Cardiac septum (tissue), 1 donor: ENCODE results near the gene CST11. TPM values are rescaled to one million over a fixed set of nuclear protein-coding genes. Genes with fewer than 3 reads are reported as not detected.
"Not testable (repeated sequence)": the region's sequence is repeated elsewhere in the genome, so short reads cannot be mapped to it uniquely, and the experiment has no call there.

Experiments
- DNase-seq: peaks from one replicate; pipeline ENCODE4 v3.0.0-alpha.2; 2020; ENCODE audit warnings: low spot score
- intact Hi-C: fragments of 100-400 bp; cut with DNase I; formaldehyde crosslinking; loops from one replicate; pipeline ENCODE4 v1.14.0; 2022
- long read RNA-seq: library from polyadenylated mRNA; unstranded; transcript quantifications from one replicate; pipeline ENCODE4 v2.0.0, GENCODE V29; 2021
- total RNA-seq: library from RNA; stranded (reverse); fragmentation: NEBNext Ultra II Directional; extraction: Animal tissue kit (Norgen Biotek cat#: 25700); gene quantifications from one replicate; pipeline ENCODE4 v1.2.1, GENCODE V29; 2021
- donor health status: DM: no; HTN: no; CAD: no.

CST11 gene, protein sequence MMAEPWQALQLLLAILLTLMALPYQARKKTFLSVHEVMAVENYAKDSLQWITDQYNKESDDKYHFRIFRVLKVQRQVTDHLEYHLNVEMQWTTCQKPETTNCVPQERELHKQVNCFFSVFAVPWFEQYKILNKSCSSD
- not detected for total RNA-seq
- long read RNA-seq, result 0 reads

DNA sequence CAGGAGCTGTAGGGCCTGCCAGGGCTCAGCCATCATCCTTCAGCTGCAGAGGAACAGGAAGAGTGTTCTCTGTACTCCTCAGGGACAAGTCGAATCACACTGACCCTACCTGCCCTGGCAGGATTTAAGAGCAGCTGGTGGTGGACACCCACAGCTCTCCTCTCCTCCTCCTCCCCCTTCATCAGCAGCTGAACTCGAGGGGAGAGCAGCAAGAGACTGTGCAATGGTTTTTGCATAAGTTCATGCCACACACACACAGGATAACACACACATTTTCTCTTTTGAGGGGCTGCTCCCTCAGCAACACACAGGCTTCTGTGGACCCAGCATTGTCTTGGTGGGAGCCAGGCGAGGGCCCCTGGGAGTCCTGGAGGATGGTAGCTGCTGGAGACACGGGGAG is at the start of gene CST11:
TSS of gene CST11 (minus strand) at position 101 of the 400 bp plus-strand sequence. CDS start at position 36, 65 bp downstream.
- intact Hi-C loops, result no loop called here
- DNase-seq, result no peak

DNA sequence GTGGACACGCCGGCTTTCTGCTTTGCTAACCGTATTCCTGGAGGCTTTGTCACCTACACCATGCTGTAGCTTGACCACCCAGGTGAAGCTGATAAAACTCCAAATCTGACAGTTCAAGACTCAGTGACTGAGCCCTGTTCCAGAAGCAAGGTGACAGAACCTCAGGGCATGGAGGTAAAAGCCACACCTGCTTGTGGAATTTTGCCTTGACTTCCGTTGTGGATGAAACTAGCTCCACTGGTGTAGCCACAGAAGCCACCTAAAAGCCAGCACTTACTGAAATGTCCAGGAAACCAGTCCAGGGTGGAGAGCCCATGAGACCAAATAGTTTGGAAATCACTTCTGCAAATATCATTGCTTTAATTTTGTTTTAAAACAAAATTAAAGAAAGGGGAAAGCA is 49.2 kb upstream of the CST11 start:
- intact Hi-C loops, result no loop called here
- no peak for DNase-seq

- no peak for DNase-seq
- intact Hi-C loops, result no loop called here
Observed at GRCh38 chr20:23497536-23497935, 44.9 kb upstream of the CST11 start.

DNA sequence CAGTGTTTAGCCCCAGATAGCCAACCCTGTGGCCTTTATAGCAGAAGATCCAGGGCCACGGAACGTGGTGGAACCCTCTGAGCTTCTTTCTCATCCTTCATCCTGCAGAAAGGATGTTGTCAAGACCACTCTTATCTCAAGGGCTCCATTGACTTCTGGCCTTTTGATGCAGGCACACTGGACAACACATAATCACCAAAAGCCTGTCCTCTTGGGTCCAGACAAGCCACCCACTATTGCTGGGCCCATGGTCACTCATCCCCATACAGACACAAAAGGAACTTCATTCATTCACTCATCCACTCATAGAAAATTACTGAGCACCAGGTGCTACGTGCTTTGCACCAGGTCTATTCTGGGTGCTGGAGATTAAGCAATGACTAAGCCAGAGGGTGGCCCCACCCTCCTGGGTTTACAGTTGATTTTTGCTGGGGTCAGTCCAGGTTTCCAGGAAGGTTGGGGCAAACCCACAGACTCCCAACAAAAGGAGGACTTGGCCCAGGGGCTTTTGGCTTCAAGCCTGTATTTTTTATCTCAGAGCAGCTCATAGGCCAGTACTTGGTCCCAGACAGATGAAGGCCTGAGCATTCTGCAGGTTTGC is 40.6 kb upstream of the CST11 start:
- DNase-seq, result no peak
- intact Hi-C loops, result no loop called here

DNA sequence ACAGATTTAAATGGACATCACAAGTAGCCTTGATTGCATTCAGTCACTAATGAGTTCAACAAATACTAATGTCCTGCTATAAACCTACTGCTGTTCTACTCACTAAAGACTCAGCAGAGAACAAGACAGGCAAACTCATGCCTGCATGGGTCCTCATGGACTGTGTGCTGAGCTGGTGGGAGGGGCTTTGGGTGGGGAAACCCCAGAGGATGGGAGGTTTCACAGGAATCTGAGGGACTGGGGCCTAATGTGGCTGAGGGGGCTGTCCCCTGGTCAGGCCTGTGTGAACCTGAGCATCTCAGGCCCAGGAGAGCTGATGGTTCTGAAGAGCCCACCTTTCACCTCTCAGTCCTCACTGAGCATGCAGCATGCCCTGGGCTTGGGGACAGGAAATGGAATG is 39.6 kb upstream of the CST11 start:
- no peak for DNase-seq

DNA sequence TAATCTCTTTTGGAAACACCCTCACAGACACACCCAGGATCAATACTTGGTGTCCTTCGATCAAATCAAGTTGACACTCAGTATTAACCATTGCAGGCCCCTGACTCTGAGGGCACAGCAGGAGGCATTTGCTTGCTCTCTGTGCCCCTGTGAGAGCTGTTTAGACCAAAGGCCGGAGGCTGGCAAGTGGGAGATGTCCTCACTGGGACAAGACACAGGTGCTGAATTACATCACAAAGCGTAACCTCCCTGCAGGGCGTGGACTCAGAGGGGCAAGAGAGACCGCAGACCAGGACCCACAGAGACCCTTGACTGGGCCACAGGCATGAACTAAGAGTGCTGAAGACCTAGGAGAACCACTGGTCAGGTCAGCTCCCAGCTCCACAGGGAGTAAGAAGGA is 38.1 kb upstream of the CST11 start, which contains the start of gene CST8:
TSS of gene CST8 (plus strand) at position 301 of the 400 bp plus-strand sequence. CDS start 551 bp downstream, outside the sequence.
- no peak for DNase-seq
- intact Hi-C loops, result no loop called here

More for the DNA sequence above, 39.6 kb upstream of the CST11 start:
- intact Hi-C loops, result no loop called here

- no peak for DNase-seq
- intact Hi-C loops, result no loop called here
Observed at GRCh38 chr20:23488996-23489395, 36.3 kb upstream of the CST11 start.

DNA sequence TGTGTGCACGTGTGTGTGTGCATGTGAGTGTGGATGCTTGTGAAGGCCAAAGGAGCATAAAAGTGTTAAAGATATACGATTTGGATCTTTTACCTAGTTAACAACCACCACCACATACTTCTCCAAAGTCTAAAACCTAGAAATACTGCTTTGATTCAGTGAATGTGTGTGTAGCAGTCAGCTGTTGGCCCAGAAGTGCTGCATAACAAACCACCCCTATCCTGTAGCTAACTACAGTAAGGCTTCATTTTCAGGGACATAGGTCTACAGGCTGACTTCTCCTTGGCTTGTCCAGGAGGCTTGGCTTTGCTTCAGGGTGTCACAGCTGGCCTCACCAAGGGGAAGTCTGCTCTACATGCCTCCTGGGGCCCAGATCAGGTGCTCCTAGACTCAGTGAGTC is 35.8 kb upstream of the CST11 start:
- intact Hi-C loops, result no loop called here
- no peak for DNase-seq

GRCh38 chr20:23484081-23484480 is 31.4 kb upstream of the CST11 start:
- intact Hi-C loops, result no loop called here
- DNase-seq, result no peak

- intact Hi-C loops, result no loop called here
- DNase-seq, result no peak
Observed at GRCh38 chr20:23482138-23482537, 29.5 kb upstream of the CST11 start.

DNA sequence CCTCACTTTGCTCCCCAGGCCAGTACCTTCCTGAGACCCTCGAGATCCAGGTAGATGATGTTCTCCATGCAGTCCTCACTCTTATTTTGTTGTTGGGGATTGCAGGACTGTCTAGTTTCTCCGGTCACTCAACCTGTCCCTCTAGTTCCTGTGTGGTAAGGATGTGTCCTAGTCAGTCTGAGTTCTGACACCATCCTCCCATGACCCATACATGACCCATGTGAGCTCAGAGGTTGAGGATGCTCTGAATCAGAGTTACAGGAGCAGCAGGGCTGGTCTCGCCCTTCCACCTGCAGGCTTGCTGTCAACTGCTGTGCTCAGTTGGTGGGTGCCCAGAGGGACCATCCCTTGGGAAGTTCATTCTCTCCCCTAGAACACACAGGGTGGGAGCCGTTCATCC is 26.4 kb upstream of the CST11 start:
- no peak for DNase-seq
- intact Hi-C loops, result no loop called here

GRCh38 chr20:23477223-23477622 is 24.5 kb upstream of the CST11 start:
- no peak for DNase-seq
- intact Hi-C loops, result no loop called here

- DNase-seq, result no peak
- intact Hi-C loops, result no loop called here
Observed at GRCh38 chr20:23476015-23476754, 23.5 kb upstream of the CST11 start.

- DNase-seq, result no peak
- intact Hi-C loops, result no loop called here
Observed at GRCh38 chr20:23475395-23475794, 22.7 kb upstream of the CST11 start.

- intact Hi-C loops, DNase-seq: not testable (repeated sequence)
Observed at GRCh38 chr20:23473293-23473692, 20.6 kb upstream of the CST11 start.

- intact Hi-C loops, result not testable (repeated sequence)
Observed at GRCh38 chr20:23472306-23472705, 19.6 kb upstream of the CST11 start.

DNA sequence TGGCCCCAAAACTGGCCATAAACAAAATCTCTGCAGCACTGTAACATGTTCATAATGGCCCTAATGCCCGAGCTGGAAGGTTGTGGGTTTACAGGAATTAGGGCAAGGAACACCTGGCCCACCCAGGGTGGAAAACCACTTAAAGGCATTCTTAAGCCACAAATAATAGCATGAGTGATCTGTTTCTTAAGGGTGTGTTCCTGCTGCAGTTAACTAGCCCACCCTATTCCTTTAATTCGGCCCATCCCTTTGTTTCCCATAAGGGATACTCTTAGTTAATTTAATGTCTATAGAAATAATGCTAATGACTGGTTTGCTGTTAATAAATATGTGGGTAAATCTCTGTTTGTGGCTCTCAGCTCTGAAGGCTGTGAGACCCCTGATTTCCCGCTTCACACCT is 14.3 kb upstream of the CST11 start:
- DNase-seq, intact Hi-C loops: not testable (repeated sequence)

More at GRCh38 chr20:23472306-23472705, 19.6 kb upstream of the CST11 start:
- DNase-seq, result not testable (repeated sequence)

DNA sequence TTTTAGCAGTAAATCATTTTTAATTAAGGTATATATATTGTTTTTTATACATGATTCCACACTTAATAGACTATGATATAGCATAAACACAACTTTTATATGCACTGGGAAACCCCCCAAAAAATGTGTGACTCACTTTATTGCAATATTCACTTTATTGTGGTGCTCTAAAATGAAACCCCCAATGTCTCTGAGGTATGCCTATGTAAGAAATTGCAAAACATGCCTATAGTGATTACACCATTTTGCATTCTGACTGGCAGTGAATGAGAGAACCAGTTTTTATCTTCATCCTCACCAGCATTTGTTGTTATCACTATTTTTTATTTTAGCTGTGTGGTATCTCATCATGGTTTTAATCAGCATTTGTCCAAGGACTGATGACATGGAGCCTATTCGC is 8.5 kb upstream of the CST11 start:
- no peak for DNase-seq
- intact Hi-C loops, result no loop called here

GRCh38 chr20:23459461-23460150 is 6.9 kb upstream of the CST11 start:
- DNase-seq, result no peak
- intact Hi-C loops, result no loop called here

- intact Hi-C loops, result no loop called here
- DNase-seq, result no peak
Observed at GRCh38 chr20:23456873-23457272, 4.2 kb upstream of the CST11 start.
